Body of pancreas (tissue), 4 donors: Measurements from ENCODE around the gene FOXP1.

Experiments
- POLR2A ChIP-seq, 3 donors: fragments of 450-650 bp; IDR thresholded peaks; one replicate each; pipeline ENCODE4 v1.6.1; 2016; ENCODE audit warnings: antibody characterized with exemption in 3 of 3, mild to moderate bottlenecking in 2 of 3
- TF ChIP-seq, protein P1 (sequence below), 7 experiments: fragments of 450-650 bp in 4 of 7; fragments of 200-600 bp in 3 of 7; sonication (generic) in 3 of 7; IDR thresholded peaks; one replicate each; pipeline ENCODE4 v1.5.1; 2016 to 2019; ENCODE audit warnings: antibody characterized with exemption in 7 of 7

GRCh38 chr3:71149959-71150954 lies 433.3 kb downstream of the FOXP1 start:
- TF ChIP-seq, protein P1, sequence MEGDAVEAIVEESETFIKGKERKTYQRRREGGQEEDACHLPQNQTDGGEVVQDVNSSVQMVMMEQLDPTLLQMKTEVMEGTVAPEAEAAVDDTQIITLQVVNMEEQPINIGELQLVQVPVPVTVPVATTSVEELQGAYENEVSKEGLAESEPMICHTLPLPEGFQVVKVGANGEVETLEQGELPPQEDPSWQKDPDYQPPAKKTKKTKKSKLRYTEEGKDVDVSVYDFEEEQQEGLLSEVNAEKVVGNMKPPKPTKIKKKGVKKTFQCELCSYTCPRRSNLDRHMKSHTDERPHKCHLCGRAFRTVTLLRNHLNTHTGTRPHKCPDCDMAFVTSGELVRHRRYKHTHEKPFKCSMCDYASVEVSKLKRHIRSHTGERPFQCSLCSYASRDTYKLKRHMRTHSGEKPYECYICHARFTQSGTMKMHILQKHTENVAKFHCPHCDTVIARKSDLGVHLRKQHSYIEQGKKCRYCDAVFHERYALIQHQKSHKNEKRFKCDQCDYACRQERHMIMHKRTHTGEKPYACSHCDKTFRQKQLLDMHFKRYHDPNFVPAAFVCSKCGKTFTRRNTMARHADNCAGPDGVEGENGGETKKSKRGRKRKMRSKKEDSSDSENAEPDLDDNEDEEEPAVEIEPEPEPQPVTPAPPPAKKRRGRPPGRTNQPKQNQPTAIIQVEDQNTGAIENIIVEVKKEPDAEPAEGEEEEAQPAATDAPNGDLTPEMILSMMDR (IDR thresholded peaks at IDR 0.05), result no peak
- no peak for TF ChIP-seq POLR2A (IDR thresholded peaks at IDR 0.05)
